Measurements from ENCODE around the gene TMEM114. TPM values are rescaled to one million over a fixed set of nuclear protein-coding genes. Genes with fewer than 3 reads are reported as not detected.

The TMEM114 gene
- total and polyA plus RNA-seq, 11 donors: not detected

DNA sequence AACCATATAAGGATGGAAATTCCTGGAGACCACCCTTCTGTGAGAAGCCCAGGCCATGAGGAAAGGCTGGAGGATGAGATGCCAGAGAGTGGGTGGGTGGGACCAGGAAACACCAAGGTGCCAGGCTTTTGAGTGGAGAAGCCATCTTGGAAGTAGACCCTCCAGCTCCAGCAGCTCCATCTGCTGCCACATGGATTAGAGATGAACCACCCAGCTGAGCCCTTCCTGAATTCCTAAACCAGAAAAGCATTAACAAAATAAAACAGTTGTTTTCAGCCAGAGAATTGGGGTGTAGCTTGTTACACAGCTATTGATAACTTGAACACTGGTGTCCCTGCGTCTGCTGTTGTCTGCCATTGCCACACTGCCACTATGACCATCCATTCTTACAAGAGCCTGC, 6.3 kb upstream of the TMEM114 start:
- TF ChIP-seq, protein P1, sequence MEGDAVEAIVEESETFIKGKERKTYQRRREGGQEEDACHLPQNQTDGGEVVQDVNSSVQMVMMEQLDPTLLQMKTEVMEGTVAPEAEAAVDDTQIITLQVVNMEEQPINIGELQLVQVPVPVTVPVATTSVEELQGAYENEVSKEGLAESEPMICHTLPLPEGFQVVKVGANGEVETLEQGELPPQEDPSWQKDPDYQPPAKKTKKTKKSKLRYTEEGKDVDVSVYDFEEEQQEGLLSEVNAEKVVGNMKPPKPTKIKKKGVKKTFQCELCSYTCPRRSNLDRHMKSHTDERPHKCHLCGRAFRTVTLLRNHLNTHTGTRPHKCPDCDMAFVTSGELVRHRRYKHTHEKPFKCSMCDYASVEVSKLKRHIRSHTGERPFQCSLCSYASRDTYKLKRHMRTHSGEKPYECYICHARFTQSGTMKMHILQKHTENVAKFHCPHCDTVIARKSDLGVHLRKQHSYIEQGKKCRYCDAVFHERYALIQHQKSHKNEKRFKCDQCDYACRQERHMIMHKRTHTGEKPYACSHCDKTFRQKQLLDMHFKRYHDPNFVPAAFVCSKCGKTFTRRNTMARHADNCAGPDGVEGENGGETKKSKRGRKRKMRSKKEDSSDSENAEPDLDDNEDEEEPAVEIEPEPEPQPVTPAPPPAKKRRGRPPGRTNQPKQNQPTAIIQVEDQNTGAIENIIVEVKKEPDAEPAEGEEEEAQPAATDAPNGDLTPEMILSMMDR (IDR thresholded peaks at IDR 0.05): no peak
- TF ChIP-seq POLR2A (IDR thresholded peaks at IDR 0.05): no peak
- no peak for DNase-seq
- 82 to 88% (median 84%) methylated on average over 1 of the region's 1 CpG for WGBS, 4 donors

DNA sequence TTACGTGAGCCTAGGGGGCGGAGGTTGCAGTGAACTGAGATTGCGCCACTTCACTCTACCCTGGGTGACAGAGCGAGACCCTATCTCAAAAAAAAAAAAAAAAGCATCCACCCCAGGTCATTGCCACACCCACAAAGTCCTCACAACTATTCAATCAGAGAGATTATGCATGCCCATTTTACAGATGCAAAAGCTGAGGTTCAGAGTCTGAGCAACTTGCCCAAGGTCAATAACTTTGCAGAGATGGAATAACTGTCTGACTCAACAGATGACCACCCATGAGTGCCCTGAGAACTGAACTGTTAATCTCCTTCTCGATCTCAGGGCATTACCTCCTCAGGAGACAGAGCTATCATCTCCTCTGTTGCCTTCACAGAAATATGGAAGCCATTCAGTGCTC, 5.5 kb upstream of the TMEM114 start:
- no peaks in the 10 kb centered on the region for H3K36me3 ChIP-seq
- no peak for DNase-seq
- TF ChIP-seq, protein P1 (IDR thresholded peaks at IDR 0.05): no peak
- no peak for TF ChIP-seq POLR2A (IDR thresholded peaks at IDR 0.05)
- no peak overlapping the region for H3K27ac ChIP-seq
- peaks cover 0 to 13% (median 8%) of the 10 kb centered on the region in 12 donors for H3K9me3 ChIP-seq
- no peak for ATAC-seq
- 79 to 91% (median 88%) methylated on average over 5 of the region's 5 CpGs for WGBS, 4 donors
- intact Hi-C loops (cut with DNase I): no loop called here
- H3K27me3 ChIP-seq: peaks cover 0 to 33% (median 5%) of the 10 kb centered on the region in 9 donors
- no peak overlapping the region for H3K4me3 ChIP-seq
- no peaks in the 10 kb centered on the region for H3K4me1 ChIP-seq

More for the DNA sequence above, 6.3 kb upstream of the TMEM114 start:
- intact Hi-C loops (cut with DNase I): no loop called here
- ATAC-seq: no peak
- Histone ChIP-seq H3K9me3 (peaks cover 0 to 13% (median 8%) of the 10 kb centered on the region in 12 donors), H3K27ac (no peak overlapping the region), H3K27me3 (peaks cover 0 to 32% (median 5%) of the 10 kb centered on the region in 9 donors), H3K4me3 (no peak overlapping the region), H3K4me1 (no peaks in the 10 kb centered on the region), H3K36me3 (no peaks in the 10 kb centered on the region)

DNA sequence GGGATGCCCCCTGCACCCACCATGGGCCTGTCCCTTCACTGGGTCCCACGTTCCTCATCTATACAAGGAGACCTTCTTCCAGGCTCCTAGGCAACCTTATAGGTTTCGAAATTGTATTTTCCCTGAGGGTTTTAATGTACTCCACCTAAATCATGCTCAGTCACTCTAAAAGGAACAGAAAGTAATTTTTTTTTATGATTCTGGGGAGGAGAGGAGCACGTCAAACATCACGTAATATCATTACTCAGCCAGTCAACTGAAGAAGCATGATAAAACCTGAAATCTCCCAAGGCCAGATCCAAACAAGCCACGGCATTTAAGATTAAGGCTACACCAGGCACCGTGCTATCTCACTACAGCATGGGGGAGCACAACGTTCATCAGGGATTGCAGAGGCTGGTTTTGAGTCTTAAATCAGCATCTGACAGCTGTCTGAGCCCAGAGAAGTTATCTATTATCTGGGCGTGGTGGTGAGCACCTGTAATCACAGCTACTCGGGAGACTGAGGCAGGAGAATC, 3.9 kb upstream of the TMEM114 start:
- Histone ChIP-seq H3K36me3 (no peaks in the 10 kb centered on the region), H3K27me3 (peaks cover 11 to 49% (median 19%) of the 10 kb centered on the region in 9 donors), H3K4me1 (peaks cover 0 to 13% (median 1%) of the 10 kb centered on the region in 12 donors), H3K27ac (no peak overlapping the region), H3K4me3 (no peak overlapping the region), H3K9me3 (peaks cover 0 to 13% (median 8%) of the 10 kb centered on the region in 12 donors)
- WGBS, 4 donors: 46 to 52% (median 49%) methylated on average over 9 of the region's 9 CpGs
- ATAC-seq (no peak), DNase-seq (no peak)
- TF ChIP-seq POLR2A (IDR thresholded peaks at IDR 0.05): no peak
- TF ChIP-seq, protein P1 (IDR thresholded peaks at IDR 0.05): no peak
- intact Hi-C loops (cut with DNase I): no loop called here

DNA sequence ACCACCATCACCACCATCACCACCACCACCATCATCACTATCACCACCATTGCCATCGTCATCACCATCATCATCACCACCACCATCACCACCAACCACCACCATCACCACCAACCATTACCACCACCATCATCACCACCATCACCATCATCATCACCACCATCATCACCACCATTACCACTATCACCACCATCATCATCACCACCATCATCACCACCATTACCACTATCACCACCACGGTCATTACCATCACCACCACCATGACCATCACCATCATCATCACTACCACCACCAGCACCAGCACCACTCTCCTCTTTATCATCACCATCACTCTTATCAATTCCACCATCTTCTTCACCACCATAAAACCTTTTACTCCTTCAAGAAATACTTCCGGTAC, 1.1 kb upstream of the TMEM114 start:
- no peaks in the 10 kb centered on the region for H3K36me3 ChIP-seq
- H3K27ac ChIP-seq: no peak overlapping the region
- peaks cover 0 to 7% (median 2%) of the 10 kb centered on the region in 12 donors for H3K9me3 ChIP-seq
- H3K4me1 ChIP-seq: peaks cover 0 to 17% (median 1%) of the 10 kb centered on the region in 12 donors
- TF ChIP-seq, protein P1 (IDR thresholded peaks at IDR 0.05): no peak
- TF ChIP-seq POLR2A (IDR thresholded peaks at IDR 0.05): no peak
- WGBS, 4 donors: 95 to 96% (median 96%) methylated on average over 3 of the region's 3 CpGs
- H3K27me3 ChIP-seq: peaks cover 17 to 70% (median 34%) of the 10 kb centered on the region in 9 donors
- intact Hi-C loops (cut with DNase I): no loop called here
- DNase-seq (no peak), ATAC-seq (no peak)
- no peak overlapping the region for H3K4me3 ChIP-seq
